ENCODE data around the gene WASHC2C.
"Not testable (repeated sequence)": the region's sequence is repeated elsewhere in the genome, so short reads cannot be mapped to it uniquely, and the experiment has no call there.

WASHC2C gene, protein sequence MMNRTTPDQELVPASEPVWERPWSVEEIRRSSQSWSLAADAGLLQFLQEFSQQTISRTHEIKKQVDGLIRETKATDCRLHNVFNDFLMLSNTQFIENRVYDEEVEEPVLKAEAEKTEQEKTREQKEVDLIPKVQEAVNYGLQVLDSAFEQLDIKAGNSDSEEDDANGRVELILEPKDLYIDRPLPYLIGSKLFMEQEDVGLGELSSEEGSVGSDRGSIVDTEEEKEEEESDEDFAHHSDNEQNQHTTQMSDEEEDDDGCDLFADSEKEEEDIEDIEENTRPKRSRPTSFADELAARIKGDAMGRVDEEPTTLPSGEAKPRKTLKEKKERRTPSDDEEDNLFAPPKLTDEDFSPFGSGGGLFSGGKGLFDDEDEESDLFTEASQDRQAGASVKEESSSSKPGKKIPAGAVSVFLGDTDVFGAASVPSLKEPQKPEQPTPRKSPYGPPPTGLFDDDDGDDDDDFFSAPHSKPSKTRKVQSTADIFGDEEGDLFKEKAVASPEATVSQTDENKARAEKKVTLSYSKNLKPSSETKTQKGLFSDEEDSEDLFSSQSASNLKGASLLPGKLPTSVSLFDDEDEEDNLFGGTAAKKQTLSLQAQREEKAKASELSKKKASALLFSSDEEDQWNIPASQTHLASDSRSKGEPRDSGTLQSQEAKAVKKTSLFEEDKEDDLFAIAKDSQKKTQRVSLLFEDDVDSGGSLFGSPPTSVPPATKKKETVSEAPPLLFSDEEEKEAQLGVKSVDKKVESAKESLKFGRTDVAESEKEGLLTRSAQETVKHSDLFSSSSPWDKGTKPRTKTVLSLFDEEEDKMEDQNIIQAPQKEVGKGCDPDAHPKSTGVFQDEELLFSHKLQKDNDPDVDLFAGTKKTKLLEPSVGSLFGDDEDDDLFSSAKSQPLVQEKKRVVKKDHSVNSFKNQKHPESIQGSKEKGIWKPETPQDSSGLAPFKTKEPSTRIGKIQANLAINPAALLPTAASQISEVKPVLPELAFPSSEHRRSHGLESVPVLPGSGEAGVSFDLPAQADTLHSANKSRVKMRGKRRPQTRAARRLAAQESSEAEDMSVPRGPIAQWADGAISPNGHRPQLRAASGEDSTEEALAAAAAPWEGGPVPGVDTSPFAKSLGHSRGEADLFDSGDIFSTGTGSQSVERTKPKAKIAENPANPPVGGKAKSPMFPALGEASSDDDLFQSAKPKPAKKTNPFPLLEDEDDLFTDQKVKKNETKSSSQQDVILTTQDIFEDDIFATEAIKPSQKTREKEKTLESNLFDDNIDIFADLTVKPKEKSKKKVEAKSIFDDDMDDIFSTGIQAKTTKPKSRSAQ (N-terminal part only)

DNA sequence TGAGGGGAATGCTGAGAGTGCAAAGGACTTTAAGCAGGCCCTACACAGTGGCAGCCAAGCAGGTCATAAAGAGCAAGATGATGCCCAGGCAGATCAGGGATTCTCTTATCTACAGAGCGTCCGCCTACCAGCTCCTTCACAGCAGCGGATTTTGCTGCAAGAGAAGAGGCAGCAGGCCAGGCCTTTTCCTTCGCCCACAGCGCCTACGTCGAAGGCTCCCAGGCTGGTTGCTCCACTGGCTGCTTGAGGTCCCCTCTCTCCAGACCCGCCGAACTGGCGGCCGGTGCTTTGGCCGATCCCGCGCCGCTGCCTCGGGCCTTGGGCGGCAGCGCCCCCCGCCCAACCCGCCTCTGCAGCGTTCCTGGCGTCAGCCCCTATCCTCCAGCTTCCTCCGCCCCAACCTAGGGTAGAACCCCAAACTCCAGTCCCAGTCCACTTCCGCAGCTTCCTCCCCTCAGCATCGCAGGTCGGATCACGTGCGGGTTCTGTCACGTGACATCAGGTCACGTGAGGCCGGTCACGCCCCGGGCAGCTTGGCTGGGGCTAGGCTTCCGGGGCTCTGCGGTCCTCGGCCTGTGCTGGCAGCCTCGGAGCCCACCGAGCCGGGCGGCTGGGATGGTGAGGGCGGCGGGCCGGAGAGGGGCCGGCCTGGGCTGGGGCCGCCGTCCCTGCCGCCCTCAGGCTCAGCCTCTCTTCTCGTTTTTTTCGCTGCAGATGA lies at the start of gene WASHC2C:
Gene WASHC2C (plus strand): TSS at position 564 of the 718 bp plus-strand sequence. CDS start 52 bp downstream, at position 616.
- DNase-seq, result peak; percentile 97

DNA sequence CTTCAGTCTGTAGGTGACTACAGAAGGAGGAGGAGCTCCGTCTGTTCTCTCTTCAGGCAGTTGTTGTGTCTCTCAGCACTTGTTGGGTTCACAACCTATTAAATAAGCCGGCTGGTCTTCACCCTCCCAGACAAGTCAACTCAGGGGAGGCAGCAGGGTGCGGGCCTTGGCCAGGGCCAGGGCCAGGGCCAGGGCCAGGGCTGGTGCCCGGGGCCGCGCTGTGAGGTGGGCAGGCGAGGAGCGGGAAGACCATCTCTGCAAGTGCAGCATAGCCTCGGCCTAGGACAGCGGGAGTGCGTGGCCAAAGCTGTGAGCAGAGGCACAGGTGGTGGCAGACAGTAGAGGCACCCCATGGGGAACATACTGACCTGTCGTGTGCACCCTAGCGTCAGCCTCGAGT lies 48.6 kb upstream of the WASHC2C start:
- DNase-seq, result not testable (repeated sequence)

DNA sequence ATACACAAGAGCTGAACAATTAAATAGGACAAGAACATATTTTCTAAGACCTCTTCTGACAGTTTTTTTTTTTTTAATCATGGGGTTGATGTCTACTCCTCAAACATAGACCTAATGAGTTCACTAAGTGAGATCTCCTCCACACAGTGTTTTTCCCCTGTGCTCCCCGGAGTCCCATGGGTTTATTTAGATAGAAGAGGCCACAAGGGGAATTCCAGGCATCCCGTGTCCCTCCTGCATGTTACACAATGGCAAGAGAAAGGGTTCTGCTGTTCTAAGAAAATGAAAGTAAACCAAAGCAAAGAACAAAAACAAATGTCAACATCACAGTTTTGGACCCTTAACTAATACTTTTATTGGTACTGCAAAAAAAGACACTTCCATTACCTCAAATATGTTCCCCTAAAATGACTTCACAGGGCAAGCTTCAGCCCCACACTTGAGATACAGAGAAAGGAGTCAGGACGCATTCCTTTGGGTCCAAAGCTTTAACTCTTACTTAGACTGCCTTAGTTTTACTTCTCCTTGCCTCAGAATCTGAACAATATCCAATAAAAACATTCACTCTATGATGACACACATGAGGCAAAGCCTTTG lies 16.8 kb upstream of the WASHC2C start:
- not testable (repeated sequence) for DNase-seq

DNA sequence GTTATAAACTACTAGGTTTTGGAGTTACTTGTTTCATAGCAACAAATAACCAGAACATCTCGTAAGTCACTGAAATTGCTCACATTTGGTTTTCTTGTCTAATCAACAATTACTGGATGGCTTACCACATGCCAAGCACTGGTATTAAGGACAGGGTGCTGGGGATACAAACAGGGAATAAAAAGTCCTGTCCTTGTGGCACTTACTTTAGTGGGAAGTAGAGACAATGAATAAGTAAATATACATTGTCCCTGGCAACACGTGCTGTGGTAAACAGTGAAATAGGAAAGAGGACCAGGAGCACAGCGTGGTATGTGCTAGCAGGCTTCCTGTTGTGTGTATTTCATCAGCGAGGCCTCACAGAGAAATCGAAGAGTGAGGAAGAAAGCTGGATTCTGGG lies 15.8 kb upstream of the WASHC2C start:
- not testable (repeated sequence) for DNase-seq

DNA sequence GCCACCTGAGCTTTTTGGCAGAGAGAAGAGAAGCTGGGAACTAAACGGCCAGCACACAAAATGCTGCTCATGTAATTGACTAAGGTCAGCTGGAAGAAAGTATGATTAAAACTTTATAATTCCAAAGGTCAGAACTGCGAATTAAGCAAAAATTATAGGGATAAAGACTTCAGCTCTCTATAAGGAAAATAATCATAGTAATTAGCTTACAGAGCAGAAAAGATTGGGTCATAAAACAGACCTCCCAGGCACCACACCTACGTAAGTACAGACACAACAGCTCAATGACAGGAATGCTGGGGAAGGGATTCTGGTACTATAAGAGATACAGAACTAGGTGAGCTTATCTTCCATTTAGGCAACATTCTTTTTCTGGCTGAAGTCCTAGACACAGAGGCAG lies 10.0 kb upstream of the WASHC2C start:
- DNase-seq, result not testable (repeated sequence)

DNA sequence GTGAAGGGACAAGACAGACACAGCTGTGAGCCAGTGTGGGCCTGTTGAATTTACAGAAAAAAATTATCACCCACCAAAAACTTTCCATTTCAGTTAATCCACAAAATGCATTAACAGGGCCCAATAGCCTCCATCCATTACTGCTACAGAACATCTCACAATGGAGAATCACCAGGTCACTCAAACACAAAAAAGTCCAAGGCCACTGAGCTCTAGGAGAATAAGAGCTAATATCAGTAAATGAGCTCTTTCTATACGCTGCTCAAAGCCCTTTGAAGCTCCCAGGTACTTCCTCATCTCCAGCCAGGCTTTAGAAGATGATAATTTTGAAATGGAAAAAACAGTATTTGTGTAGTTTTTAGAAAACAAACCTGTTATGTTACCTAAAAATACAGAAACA lies 9.4 kb upstream of the WASHC2C start:
- not testable (repeated sequence) for DNase-seq

DNA sequence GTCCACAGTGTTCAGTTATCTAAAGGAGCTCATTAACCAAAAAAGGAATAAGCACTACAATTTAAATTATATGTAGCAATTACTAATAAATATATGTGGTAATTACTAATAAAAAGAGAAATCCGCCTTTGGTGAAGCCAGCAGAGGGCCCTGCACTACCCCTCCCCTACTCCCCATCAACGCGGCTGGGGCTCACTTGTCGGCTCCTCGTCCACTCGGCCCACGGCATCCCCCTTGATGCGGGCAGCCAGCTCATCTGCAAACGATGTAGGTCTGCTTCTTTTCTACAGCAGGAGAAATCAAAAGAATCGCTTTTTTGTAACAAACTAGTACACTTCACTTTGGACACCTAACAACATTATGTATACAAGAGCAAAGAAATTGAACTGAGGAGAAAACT lies 5.6 kb upstream of the WASHC2C start:
- DNase-seq, result not testable (repeated sequence)

DNA sequence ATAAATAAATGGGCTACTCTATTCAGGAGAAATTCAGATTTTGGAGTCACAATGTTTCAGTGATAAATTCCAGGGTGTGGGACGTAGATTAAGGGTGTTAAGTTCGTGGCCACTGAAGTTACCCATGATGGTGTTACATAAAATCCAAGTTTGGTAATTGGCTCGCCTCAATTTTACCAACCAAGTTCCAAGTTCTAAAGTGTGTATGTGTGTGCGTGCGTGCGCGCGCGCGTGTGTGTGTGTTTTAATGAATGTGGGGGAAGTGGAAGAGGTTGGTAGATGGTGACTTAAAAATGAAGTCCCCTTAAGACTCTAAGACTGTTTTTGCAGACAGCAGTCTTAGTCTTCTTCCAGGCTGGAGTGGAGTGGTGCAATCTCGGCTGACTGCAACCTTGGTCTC lies 3.2 kb upstream of the WASHC2C start:
- not testable (repeated sequence) for DNase-seq

DNA sequence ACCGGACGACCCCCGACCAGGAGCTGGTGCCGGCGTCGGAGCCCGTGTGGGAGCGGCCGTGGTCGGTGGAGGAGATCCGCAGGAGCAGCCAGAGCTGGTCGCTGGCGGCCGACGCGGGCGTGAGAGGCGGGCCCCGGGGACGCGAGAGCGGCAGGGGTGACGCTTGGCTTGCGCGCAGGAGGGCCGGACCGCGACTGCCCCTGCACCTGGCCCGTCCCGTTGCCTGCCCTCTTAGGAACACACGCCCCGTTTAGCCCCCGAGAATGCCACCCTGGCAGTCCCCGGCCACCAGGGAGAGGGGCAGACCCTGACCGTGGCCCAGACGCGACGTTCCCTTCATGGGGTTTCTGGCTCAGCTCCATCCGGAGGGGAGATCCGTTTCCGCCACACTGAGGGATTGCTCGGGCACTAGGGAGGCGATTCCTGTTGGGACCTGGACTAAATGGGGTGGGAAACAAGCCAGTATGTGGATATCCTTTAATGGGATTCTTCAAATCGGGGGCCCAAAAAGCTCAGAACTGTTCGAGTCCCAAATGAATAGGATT lies 427 bp downstream of the WASHC2C start:
- DNase-seq, result not testable (repeated sequence)

DNA sequence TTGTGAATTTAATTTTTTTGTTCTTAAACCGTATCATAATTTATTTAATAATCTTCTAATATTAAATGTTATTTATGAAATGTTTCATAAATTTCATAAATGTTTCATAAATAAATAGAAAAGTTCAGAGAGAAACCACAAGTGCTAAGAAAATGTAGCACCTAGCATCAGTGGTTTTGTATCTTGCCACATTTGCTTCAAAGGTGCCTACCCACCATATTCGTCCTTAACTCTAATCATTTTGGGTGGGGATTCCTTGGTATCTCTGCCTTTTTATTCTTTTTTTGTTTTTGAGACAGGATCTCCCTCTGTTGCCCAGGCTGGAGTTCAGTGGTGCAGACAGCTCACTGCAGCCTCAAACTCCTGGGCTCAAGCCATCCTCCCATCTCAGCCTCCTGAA lies 7.4 kb downstream of the WASHC2C start:
- DNase-seq, result not testable (repeated sequence)

DNA sequence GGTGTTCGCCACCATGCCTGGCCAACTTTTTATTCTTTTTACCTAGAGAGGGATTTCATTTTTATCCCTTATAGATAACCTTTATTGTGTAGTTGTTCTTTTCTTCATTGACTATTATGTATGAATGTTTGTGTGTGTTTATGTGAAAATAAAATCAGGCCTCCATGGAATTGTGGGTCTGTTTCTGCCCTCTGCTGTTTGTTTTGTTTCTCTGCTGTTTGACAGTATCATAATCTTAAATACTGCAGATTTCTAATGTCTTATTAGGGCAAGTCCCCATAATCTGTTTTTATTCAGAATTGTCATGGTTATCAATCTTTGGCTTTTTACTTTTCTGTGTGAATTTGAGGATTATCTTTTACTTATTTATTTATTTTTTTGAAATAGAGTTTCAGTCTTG lies 7.8 kb downstream of the WASHC2C start:
- not testable (repeated sequence) for DNase-seq

DNA sequence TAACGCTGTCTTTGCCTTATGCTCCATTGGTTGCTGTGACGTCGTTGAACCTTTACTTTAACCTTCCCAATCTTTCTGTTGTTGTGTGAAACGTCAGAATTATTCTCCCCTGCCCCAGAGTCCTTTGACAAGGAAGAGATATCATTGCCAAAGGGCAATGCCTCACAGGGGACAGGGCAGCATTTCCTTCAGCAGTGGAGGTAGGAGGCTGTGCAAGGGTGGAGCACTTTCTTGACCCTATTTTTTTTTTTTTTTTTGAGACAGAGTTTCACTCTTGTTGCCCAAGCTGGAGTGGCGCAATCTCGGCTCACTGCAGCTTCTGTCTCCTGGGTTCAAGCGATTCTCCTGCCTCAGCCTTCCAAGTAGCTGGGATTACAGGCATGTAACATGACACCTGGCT lies 14.5 kb downstream of the WASHC2C start:
- not testable (repeated sequence) for DNase-seq

DNA sequence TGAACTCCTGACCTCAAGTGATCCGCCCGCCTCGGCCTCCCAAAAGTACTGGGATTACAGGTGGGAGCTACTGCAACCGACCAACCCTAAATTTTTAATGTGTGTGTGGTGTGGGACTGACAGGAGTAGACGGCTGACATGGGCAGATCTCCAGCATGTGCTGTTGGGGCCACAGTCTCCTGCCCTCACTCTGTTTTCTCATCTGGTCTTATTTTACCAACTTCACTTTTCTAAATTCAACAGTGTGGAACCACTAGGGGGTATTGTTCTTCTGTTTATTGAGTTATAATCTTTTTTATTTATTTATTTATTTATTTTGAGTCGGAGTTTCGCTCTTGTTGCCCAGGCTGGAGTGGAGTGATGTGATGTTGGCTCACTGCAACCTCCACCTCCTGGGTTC lies 14.9 kb downstream of the WASHC2C start:
- not testable (repeated sequence) for DNase-seq

DNA sequence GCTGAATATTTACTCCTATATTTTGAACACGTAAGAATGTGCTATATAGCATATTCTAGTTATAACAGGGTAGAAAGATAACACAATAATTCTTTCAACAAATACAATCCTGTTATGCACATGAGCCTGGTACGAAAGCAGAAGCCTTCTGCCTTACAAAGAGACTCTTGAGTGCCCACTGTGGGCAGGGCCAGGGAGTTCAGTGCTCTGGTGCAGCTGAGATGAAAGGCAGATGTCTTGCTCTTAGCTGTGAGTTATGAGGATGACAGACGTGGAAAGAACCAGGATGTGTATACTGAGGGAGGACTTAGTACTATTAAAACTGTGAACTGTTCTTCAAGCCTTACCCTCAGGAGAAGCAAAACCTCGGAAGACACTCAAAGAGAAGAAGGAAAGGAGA lies 24.1 kb downstream of the WASHC2C start:
- DNase-seq, result not testable (repeated sequence)

DNA sequence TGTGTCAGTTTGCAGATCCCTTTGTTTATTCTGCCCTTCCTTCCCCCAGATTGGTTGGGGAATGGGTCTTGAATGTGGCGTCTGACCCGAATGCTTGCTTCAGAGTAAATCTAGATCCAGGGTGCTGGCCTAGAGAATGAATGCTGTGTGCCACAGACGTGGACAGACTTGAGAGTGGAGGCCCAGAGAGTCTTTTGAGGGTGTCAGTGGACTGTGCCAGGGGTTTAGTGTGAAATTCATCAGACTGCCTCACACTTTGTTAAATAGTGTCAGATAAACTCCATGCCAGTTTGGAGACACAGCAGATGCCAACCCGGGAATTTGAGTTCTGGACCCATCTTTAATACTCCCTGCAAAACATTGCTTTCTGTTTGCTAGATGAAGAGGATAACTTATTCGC lies 25.1 kb downstream of the WASHC2C start:
- DNase-seq, result not testable (repeated sequence)

DNA sequence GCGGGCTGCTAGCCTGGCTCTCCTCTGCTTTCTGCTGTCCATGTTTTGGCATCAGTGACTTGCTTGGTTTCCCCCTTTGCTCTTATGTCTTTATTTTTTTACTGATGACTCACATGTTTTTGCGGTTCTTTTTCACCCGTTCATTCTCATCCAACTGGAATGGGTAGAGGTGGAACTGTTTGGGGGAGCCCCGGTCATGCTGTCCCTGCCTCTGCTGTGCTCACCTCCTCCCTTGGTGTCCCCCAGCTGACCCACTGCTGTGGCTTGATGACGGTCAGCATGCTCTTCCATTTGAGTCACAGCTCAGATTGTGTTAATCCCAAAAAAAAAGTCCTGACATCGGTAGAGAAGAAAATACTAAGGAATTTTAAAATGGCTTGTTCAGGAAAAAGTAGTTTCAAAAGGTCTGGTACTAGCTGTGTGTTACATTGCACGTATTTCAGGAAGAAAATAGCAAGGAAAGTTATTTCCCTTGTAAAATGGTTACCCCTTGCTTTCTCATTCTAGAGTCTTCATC lies 27.0 kb downstream of the WASHC2C start:
- not testable (repeated sequence) for DNase-seq

DNA sequence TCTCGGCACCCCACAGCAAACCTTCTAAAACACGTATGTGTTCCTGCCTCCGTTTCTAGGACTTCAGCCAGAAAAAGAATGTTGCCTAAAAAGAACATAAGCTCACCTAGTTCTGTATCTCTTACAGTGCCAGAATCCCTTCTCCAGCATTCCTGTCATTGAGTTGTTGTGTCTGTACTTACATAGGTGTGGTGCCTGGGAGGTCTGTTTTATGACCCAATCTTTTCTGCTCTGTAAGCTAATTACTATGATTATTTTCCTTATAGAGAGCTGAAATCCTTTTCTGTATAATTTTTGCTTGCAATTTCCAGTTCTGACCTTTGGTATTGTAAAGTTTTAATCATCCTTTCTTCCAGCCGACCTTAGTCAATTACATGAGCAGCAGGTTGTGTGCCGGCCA lies 28.0 kb downstream of the WASHC2C start:
- not testable (repeated sequence) for DNase-seq

DNA sequence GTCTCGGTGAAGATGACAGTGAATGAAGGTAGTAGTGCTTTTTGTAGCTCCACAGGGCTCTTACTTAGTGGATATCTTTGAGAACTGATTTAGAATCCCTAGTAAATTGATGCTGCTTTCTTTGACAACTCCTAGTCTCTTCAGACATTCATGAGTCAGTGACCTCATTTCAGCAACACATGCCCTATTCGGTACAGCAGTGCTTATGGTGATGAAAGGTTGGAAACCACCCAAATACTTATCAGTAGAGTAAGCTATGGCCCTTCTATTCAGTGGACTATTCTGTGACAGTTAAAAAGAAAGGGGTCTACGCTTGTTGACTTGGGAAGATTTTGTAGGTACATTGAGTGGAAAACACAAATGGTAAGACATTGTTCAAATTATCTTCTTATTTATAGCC lies 29.0 kb downstream of the WASHC2C start:
- not testable (repeated sequence) for DNase-seq

DNA sequence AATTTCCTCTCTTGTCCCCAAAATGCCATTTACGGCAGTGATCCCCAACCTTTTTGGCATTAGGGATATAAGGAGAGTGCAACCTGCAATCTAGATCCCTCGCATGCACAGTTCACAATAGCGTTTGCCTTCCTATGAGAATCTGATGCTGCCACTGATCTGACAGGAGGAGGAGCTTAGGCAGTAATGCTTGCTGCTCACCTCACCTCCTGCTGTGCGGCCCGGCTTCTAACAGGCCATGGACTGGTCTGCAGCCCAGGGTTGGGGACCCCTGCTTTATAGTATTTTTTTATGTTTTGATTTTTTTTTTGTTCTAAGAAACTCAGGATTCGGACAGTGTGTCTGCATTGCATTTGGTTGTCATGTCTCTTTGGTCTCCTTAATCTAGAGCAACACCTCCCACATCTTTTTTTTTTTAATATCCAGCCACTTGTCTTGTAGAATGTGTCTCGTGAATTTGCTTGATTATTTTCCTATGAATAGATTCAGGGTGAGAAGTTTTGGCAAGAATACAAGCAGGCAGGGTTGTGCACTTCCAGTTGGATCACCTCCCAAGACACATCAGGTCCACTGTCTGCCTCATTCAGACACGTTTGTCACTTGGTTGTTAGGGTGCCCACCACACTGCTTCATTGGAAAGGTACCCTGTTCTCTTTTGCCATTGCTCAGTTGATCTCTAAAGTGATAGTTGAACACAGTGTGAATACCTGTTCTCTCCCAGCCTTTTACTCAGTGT lies 30.8 kb downstream of the WASHC2C start:
- DNase-seq, result not testable (repeated sequence)

DNA sequence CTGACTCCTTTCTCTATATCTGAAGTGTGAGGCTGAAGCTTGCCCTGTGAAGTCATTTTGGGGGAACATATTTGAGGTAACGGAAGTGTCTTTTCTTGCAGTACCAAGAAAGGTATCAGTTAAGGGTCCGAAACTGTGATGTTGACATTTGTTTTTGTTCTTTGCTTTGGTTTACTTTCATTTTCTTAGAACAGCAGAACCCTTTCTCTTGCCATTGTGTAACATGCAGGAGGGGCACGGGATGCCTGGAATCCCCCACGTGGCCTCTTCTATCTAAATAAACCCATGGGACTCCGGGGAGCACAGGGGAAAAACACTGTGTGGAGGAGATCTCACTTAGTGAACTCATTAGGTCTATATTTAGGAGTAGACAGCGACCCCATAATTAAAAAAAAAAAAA lies 34.6 kb downstream of the WASHC2C start:
- DNase-seq, result not testable (repeated sequence)

Data from activated effector memory CD4-positive, alpha-beta T cell treated with anti-CD3 and anti-CD28 coated beads, Interleukin-2, amount 50 U/mL, for 16 hours (primary cell).